HG03439 (cell line): ENCODE results near the gene MMRN2.
"Not testable (repeated sequence)": the region's sequence is repeated elsewhere in the genome, so short reads cannot be mapped to it uniquely, and the experiment has no call there.

ENCODE experiments used
- ATAC-seq: cut with Tn5 transposase; IDR thresholded peaks from one replicate; pipeline ENCODE4 v1.9.1; 2021; ENCODE audit warnings: mild to moderate bottlenecking, moderate library complexity; ENCODE audit not compliant: unreplicated experiment

MMRN2 gene

GRCh38 chr10:86957471-86958115 is at the start of gene MMRN2:
Gene MMRN2, minus strand, starts transcription at chr10:86957615. Its CDS starts 74 bp downstream, at chr10:86957541.
- no peak for ATAC-seq

DNA sequence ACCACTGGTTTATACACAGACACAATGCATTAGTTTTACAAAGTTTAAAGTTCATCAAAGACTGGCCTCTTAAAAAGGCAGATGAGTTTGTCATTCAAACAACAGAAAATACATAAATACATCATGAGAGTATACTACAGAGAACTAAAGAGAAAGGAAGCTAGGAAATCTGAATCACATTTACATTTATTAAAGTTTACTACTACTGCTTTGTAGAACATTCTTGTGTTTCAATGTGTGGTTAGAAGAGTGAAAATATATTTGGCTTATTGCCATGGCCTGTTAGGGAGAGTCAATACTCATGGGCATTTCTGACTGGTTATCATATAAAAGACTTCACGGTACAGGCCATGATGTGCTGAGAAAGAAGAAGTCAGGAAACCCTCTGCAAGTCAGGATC is 49.7 kb upstream of the MMRN2 start:
- ATAC-seq = not testable (repeated sequence)

DNA sequence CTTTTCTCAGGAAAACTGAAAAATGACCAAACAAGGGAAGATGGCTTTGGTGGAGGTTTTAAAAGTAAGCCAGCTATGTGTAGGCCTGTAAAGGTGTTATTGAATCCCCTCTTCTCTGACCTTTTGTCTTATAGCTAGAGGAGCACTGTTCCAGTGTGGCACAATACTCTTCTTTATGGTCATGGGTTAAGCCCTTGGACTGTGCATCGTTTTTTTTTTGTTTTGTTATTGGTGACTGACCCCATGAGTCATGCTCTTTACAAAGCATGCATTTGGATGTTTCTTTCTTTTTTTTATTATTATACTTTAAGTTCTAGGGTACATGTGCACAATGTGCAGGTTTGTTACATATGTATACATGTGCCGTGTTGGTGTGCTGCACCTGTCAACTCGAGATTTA is 43.1 kb upstream of the MMRN2 start:
- ATAC-seq = no peak

GRCh38 chr10:86999802-87000403 is 42.5 kb upstream of the MMRN2 start:
- not testable (repeated sequence) for ATAC-seq

DNA sequence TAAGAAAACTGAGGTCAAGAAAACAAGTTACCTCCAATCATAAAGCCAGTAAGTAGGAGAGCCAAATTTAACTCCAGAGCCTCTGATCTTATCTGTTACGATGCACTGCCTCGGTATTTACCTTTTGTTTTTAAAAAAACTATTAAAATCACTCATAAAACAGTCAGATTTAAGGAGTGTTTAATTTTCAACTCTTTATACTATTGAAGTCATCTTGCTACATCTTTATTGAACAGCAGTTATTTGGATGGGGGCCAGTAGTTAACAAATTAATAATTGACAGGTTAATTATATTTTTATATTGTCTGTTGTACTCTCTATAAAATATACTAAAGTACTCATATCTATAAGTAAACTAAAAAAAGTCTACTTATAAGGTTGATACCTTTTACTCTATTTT is 35.5 kb upstream of the MMRN2 start:
- no peak for ATAC-seq

DNA sequence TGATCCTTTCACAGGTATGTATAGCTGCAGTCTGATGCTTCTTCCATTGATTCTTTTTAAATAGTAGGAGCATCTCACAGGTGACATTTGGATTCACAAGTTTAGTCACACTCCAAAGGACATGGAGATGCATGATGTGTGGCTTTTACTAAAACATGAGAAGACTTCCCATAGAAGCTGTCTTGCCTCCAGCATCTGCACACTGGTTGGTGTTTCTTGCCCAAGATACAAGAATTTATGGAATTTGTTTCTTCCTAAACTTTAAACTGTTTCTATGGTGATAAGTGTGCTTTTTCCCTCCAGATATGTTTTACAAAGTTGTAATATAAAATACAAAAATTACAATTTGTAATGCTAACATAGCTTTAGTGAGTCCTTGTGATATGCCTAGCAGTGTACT is 35.0 kb upstream of the MMRN2 start:
- ATAC-seq = no peak

DNA sequence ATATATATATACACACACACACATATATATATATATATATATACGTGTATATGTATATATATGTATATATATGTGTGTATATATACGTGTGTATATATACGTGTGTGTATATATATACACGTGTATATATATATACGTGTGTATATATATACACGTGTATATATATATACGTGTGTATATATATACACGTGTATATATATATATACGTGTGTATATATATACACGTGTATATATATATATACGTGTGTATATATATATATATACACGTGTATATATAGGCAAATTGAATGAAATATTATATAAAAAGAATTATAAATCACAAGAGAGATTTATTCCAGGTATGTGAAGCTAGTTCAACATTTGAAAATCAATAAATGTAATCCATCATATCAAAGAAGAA is 33.9 kb upstream of the MMRN2 start:
- ATAC-seq = not testable (repeated sequence)

- no peak for ATAC-seq
These were observed 31.1 kb upstream of the MMRN2 start for GRCh38 chr10:86988520-86988919.

- ATAC-seq = not testable (repeated sequence)
These were observed 27.1 kb upstream of the MMRN2 start for GRCh38 chr10:86984498-86984897.

DNA sequence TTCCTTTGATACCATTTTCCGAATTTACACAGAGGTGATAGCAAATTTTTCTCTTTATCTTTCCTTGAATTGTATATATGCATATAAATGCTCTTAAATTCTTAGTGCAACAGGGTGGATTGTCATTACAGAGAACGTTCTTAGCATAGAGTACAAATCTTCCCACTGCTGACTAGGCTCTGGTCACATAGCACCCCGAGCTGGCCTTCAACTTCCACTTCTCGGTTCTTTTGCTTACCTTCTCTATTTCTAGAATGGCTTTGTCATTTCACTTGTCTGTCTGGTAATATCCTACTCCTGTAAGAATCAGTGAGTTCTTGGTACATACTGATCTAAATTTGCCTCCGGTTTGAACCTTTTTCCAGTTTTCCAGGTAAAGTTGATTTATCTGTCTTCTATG is 24.3 kb upstream of the MMRN2 start:
- no peak for ATAC-seq

GRCh38 chr10:86981020-86981419 is 23.6 kb upstream of the MMRN2 start:
- ATAC-seq = not testable (repeated sequence)

GRCh38 chr10:86979977-86980448 is 22.6 kb upstream of the MMRN2 start:
- ATAC-seq = no peak

GRCh38 chr10:86979296-86979818 is 21.9 kb upstream of the MMRN2 start:
- ATAC-seq = no peak

DNA sequence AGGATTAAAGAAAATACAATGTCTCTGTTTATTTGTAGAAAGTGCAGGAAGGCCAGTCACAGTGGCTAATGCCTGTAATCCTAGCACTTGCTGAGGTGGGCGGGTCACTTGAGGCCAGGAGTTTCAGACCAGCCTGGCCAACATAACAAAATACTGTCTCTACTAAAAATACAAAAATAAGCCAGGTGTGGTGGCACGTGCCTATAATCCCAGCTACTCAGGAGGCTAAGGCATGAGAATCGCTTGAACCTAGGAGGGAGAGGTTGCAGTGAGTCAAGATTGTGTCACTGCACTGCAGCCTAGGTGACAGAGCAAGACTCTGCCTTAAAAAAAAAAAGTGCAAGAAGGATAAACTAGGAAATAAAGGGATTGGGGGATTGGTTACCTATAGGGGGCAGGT is 21.0 kb upstream of the MMRN2 start:
- ATAC-seq = not testable (repeated sequence)

DNA sequence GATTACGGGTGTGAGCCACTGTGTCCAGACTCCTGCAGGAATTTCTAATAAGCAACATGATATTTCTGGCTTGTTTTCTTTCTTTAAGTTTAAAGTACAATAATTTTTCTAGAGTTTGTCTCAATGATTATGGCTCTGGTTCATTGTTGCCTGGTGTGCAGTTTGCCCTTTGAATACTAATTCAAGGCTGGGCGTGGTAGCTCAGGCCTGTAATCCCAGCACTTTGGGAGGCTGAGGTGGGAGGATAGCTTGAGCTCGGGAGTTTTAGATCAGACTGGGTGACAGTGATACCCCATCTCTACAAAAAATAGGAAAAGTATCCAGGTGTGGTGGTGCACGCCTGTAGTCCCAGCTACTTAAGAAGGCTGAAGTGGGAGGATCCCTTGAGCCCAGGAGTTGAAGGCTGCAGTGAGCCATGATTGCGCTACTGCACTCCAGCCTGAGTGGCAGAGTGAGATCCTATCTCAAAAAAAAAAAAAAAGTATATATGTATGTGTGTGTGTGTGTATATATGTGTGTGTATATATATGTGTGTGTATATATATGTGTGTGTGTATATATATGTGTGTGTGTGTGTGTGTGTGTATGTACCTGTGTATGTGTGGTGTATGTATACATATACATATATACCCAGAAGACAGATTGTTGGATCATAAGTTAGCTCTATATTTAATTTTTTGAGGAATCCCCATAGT is 19.1 kb upstream of the MMRN2 start:
- ATAC-seq = no peak

GRCh38 chr10:86974484-86974883 is 17.1 kb upstream of the MMRN2 start:
- no peak for ATAC-seq

GRCh38 chr10:86972613-86973380 is 15.4 kb upstream of the MMRN2 start:
- ATAC-seq = no peak

DNA sequence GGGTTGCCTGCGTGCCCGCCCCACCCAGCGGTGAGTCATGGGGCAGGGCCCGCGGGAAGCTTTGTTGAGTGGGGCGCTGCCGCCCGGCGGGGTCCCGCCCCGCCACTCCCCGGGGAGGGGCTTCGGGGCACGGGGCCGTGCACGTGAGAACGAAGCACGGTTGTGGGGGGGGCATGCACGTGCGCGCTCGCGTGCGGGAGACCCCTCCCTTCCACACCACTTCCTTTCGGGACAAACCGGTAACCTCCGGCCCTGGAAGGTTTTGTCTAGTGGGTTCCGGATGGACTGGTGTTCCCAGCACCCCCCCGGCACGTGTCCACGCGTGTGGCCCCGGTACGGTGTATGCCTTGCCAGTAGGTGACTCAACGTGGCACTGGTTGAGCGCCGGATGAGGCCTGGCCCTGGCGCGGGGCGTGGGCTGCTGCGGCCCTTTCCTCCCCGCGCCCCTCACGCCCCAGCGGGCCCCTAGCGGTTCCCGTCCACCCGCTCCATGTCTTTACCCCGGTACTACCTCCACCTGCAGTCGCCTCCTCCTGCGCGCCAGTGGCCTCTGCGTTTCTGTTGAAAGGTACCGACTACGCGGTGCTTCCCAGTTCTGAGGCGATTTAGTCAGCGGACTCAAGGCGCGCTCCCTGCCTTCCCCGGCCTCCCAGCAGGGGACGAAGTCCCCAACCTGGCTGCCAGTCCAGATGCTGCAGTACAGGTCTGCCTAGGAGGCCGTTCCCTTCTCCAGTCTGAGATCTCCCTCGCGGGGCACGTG is 14.0 kb upstream of the MMRN2 start:
- ATAC-seq = peak; percentile 80

- no peak for ATAC-seq
These were observed 13.5 kb upstream of the MMRN2 start for GRCh38 chr10:86970982-86971231.

DNA sequence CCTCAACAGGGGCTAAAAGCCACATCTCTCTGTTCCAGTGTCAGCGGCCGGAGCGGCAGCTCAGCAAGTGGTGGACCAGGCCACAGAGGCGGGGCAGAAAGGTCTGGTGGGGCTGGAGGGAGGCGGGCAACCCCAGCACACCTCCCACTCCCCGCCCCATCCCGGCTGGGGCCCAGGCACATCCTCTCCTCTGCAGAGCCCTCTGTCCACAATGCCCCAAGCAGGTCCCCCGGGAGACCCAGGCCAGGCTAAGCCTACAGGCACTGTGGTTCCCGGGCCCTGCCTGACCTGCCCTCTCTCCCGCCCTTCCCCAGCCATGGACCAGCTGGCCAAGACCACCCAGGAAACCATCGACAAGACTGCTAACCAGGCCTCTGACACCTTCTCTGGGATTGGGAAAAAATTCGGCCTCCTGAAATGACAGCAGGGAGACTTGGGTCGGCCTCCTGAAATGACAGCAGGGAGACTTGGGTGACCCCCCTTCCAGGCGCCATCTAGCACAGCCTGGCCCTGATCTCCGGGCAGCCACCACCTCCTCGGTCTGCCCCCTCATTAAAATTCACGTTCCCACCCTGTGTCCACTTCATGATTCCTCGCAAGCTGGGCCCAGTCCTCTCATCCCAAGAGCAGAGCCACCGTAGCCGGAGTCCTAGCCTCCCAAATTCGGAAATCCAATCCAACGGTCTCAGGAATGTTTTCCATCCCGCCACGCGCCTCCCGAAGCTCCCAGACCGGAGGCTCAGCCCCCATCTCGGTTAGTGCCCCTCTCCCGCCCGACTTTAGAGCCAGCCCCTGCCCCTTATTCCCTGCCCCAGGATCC is 13.0 kb upstream of the MMRN2 start:
- ATAC-seq = no peak
